IMR-90 (cell line): ENCODE measurements around the gene ABCB10. TPM values are rescaled to one million over a fixed set of nuclear protein-coding genes. Genes with fewer than 3 reads are reported as not detected.

ENCODE experiments used
- ATAC-seq: fragments of 200-7000 bp; cut with Tn5 transposase; 2 replicates; pipeline ENCODE4 v1.9.1; 2020; ENCODE audit warnings: low read depth, mild to moderate bottlenecking, moderate library complexity
- BruUV-seq: library from RNA; stranded (reverse); fragments of 400-500 nt; replicated peaks from 2 replicates; lab custom pipeline; 2021; lab: Mats Ljungman, UMichigan
- CTCF ChIA-PET: fragments of 300-600 bp; formaldehyde crosslinking; extraction: SDS; loops from one replicate; lab custom pipeline; 2021; ENCODE audit warnings: antibody characterized with exemption; lab: Yijun Ruan, JAX
- POLR2A ChIA-PET: fragments of 300-600 bp; sonication (Branson Sonifier 250); formaldehyde crosslinking; loops from one replicate; lab custom pipeline; 2022; ENCODE audit warnings: antibody characterized with exemption; ENCODE audit not compliant: unreplicated experiment; lab: Charles Lee
- DNase-seq: peaks from one replicate; pipeline ENCODE4 v3.0.0; 2013
- H2AFZ ChIP-seq: replicated peaks from 2 replicates; pipeline ENCODE3; 2013; ENCODE audit warnings: low read length, mild to moderate bottlenecking; ENCODE audit not compliant: poor library complexity
- H2AK5ac ChIP-seq: 2 replicates; pipeline ENCODE4 v1.6.1; 2013; ENCODE audit warnings: low read depth, low read length, inconsistent platforms
- H2AK9ac ChIP-seq: replicated peaks from 2 replicates; pipeline ENCODE3; 2013; ENCODE audit warnings: mild to moderate bottlenecking, low read depth, low read length, moderate library complexity; ENCODE audit not compliant: poor library complexity
- H2BK120ac ChIP-seq: 2 replicates; pipeline ENCODE4 v1.6.1; 2013; ENCODE audit warnings: low read depth, low read length, inconsistent platforms
- H2BK15ac ChIP-seq: 3 replicates; pipeline ENCODE4 v1.6.1; 2013; ENCODE audit warnings: low read depth, low read length, inconsistent platforms
- H2BK20ac ChIP-seq: 2 replicates; pipeline ENCODE4 v1.6.1; 2013; ENCODE audit warnings: low read depth, mild to moderate bottlenecking, inconsistent platforms, low read length, moderate library complexity
- H2BK5ac ChIP-seq: 2 replicates; pipeline ENCODE4 v1.6.1; 2013; ENCODE audit warnings: mild to moderate bottlenecking, low read depth, low read length, inconsistent platforms; ENCODE audit not compliant: poor library complexity, severe bottlenecking
- H3K14ac ChIP-seq: replicated peaks from 2 replicates; pipeline ENCODE4 v1.6.1; 2013; ENCODE audit warnings: low read depth, low read length, inconsistent platforms
- H3K18ac ChIP-seq: 2 replicates; pipeline ENCODE4 v1.6.1; 2013; ENCODE audit warnings: low read depth, low read length, control low read depth
- H3K23ac ChIP-seq: 2 replicates; pipeline ENCODE4 v1.6.1; 2013; ENCODE audit warnings: low read depth, low read length, inconsistent platforms
- H3K27ac ChIP-seq: 2 replicates; pipeline ENCODE4 v1.5.1; 2013; ENCODE audit warnings: mild to moderate bottlenecking, control low read depth, low read length; ENCODE audit not compliant: insufficient read depth
- H3K27me3 ChIP-seq: 2 replicates; pipeline ENCODE4 v1.6.1; 2013; ENCODE audit warnings: low read length; ENCODE audit not compliant: control insufficient read depth, insufficient read depth
- H3K36me3 ChIP-seq: 2 replicates; pipeline ENCODE4 v1.6.1; 2013; ENCODE audit warnings: low read length, mixed read lengths; ENCODE audit not compliant: control insufficient read depth, insufficient read depth
- H3K4ac ChIP-seq: 2 replicates; pipeline ENCODE4 v1.6.1; 2013; ENCODE audit warnings: low read depth, low read length, inconsistent platforms
- H3K4me1 ChIP-seq: 2 replicates; pipeline ENCODE4 v1.6.1; 2013; ENCODE audit warnings: low read length, mixed read lengths; ENCODE audit not compliant: control insufficient read depth, insufficient read depth
- H3K4me2 ChIP-seq: 2 replicates; pipeline ENCODE4 v1.6.1; 2013; ENCODE audit warnings: low read depth, mild to moderate bottlenecking, control low read depth, low read length, moderate library complexity
- H3K4me3 ChIP-seq: 2 replicates; pipeline ENCODE4 v1.5.1; 2013; ENCODE audit warnings: low read depth, mild to moderate bottlenecking, control low read depth, low read length, moderate library complexity; ENCODE audit not compliant: insufficient read depth
- H3K56ac ChIP-seq: 2 replicates; pipeline ENCODE4 v1.6.1; 2013; ENCODE audit warnings: low read length, inconsistent platforms; ENCODE audit not compliant: insufficient read depth; ENCODE audit errors: extremely low read depth
- H3K79me1 ChIP-seq, 2 experiments: 2 replicates each; pipeline ENCODE4 v1.6.1; 2013; ENCODE audit warnings: low read length in 2 of 2, inconsistent platforms in 1 of 2, low read depth in 1 of 2
- H3K9ac ChIP-seq: 2 replicates; pipeline ENCODE4 v1.6.1; 2013; ENCODE audit warnings: low read depth, low read length, control low read depth
- H3K9me1 ChIP-seq: 2 replicates; pipeline ENCODE4 v1.6.1; 2013; ENCODE audit warnings: low read length, inconsistent platforms; ENCODE audit not compliant: insufficient read depth
- H3K9me3 ChIP-seq: 2 replicates; pipeline ENCODE4 v1.6.1; 2013; ENCODE audit warnings: low read length; ENCODE audit not compliant: control insufficient read depth, insufficient read depth
- H4K20me1 ChIP-seq: 2 replicates; pipeline ENCODE4 v1.6.1; 2013; ENCODE audit warnings: low read length, inconsistent platforms; ENCODE audit not compliant: insufficient read depth
- H4K5ac ChIP-seq: 2 replicates; pipeline ENCODE4 v1.6.1; 2013; ENCODE audit warnings: mild to moderate bottlenecking, low read depth, low read length, control low read depth
- H4K8ac ChIP-seq, 2 experiments: 2 replicates each; pipeline ENCODE4 v1.6.1; 2013; ENCODE audit warnings: low read depth in 2 of 2, low read length in 2 of 2, control low read depth in 1 of 2, inconsistent platforms in 1 of 2
- H4K91ac ChIP-seq: 2 replicates; pipeline ENCODE4 v1.6.1; 2013; ENCODE audit warnings: low read depth, low read length, inconsistent platforms; ENCODE audit not compliant: insufficient read depth
- ELK1 ChIP-seq: fragments of 150-350 bp; IDR thresholded peaks from 2 replicates; pipeline ENCODE4 v1.6.1; 2016; ENCODE audit warnings: low read depth, mild to moderate bottlenecking, low read length, moderate library complexity, borderline replicate concordance
- USF2 ChIP-seq: fragments of 150-350 bp; IDR thresholded peaks from 2 replicates; pipeline ENCODE4 v1.6.1; 2017; ENCODE audit warnings: mild to moderate bottlenecking, antibody characterized with exemption, low read length, low read depth
- WGBS, 2 experiments: methylation state at CpG; one replicate each; pipeline versions ENCODE4 v1.1.5 to v1.1.7; 2013; ENCODE audit warnings: missing lambda C conversion rate in 2 of 2; ENCODE audit not compliant: insufficient read length in 1 of 2; ENCODE audit errors: extremely low coverage in 2 of 2; 5-methylcytosine and 5-hydroxymethylcytosine counted together
- dilution Hi-C: fragments of 300-500 bp; cut with HindIII; formaldehyde crosslinking; loops from one replicate; pipeline ENCODE4 v1.14.3; 2018; ENCODE audit warnings: low sequenced_read_pairs; ENCODE audit not compliant: unreplicated experiment
- in situ Hi-C: fragments of 300-500 bp; cut with MboI; formaldehyde crosslinking; loops from 3 replicates; pipeline ENCODE4 v1.14.3; 2019; ENCODE audit warnings: low sequenced_read_pairs, inconsistent platforms, mixed read lengths
- intact Hi-C: fragments of 100-400 bp; cut with micrococcal nuclease; formaldehyde crosslinking; loops from 2 replicates; pipeline ENCODE4 v1.10.0; 2022
- polyA plus RNA-seq, 3 experiments: library from polyadenylated mRNA; depleted of rRNA; stranded (reverse); fragments of >200 nt; gene quantifications; 2 replicates each; pipeline ENCODE4 v1.2.3, GENCODE V29; 2012; ENCODE audit warnings: low replicate concordance in 1 of 3
- total RNA-seq: library from RNA; depleted of rRNA; stranded (reverse); fragments of >200 nt; gene quantifications from 2 replicates; pipeline ENCODE4 v1.2.3, GENCODE V29; 2012

The ABCB10 gene
- total and polyA plus RNA-seq, 2 of the 4 experiments (the other 2 are of a cell fraction), result 6.5 to 10.9 TPM

GRCh38 chr1:229563701-229564100, 5.2 kb upstream of the ABCB10 start:
- Histone ChIP-seq H3K14ac (no peak overlapping the region), H4K8ac (no peak overlapping the region), H3K23ac (no peak overlapping the region), H2BK15ac (no peak overlapping the region), H3K79me1 (peaks cover 0 to 3% of the 10 kb centered on the region in 2 experiments; a peak in 1 of 4 replicates), H2BK20ac (no peak overlapping the region), H4K20me1 (no peaks in the 10 kb centered on the region), H4K91ac (no peak overlapping the region), H3K9me3 (no peaks in the 10 kb centered on the region), H3K4me2 (no peak overlapping the region), H3K18ac (no peak overlapping the region), H3K27ac (no peak overlapping the region), H2AK9ac (no peak overlapping the region), H3K36me3 (no peaks in the 10 kb centered on the region), H4K5ac (no peak overlapping the region), H3K56ac (no peak overlapping the region), H3K27me3 (no peaks in the 10 kb centered on the region), H2AK5ac (no peak overlapping the region), H3K4me3 (no peak overlapping the region), H2BK5ac (no peak overlapping the region), H3K9ac (no peak overlapping the region), H3K4ac (no peak overlapping the region), H3K9me1 (no peaks in the 10 kb centered on the region), H2AFZ (no peak overlapping the region), H3K4me1 (no peaks in the 10 kb centered on the region), H2BK120ac (no peak overlapping the region)
- intact Hi-C loops (no loop called here), in situ Hi-C loops (no loop called here), dilution Hi-C loops (no loop called here)
- 60% methylated on average over 1 of the region's 5 CpGs; no CpG with 5 or more reads in 1 of the 2 experiments for WGBS, 2 experiments
- DNase-seq, result peak; percentile 77
- BruUV-seq, result no TSS peak
- ChIA-PET CTCF (interaction anchor here (0.7 kb wide), 1 partner anchor 37 kb away, joined by 3 read pairs; no protein-coding TSS in a partner anchor), POLR2A (no interaction called here)
- ATAC-seq, result no peak
- TF ChIP-seq ELK1 (no peak), USF2 (peak; percentile 52; the same call in 1 of the 2 replicates)
